HG03354 (cell line): ENCODE results near the gene POLR3K.

Source experiments
- ATAC-seq: cut with Tn5 transposase; IDR thresholded peaks from one replicate; pipeline ENCODE4 v1.9.1; 2021; ENCODE audit warnings: mild to moderate bottlenecking; ENCODE audit not compliant: unreplicated experiment, poor library complexity, severe bottlenecking

The POLR3K gene

GRCh38 chr16:79151-80054 lies 26.0 kb upstream of the POLR3K start:
- no peak for ATAC-seq

- ATAC-seq: peak; percentile 22
Measured at GRCh38 chr16:78444-79150, 25.2 kb upstream of the POLR3K start.

- peak; percentile 77 for ATAC-seq
Measured at GRCh38 chr16:77807-78443, 24.5 kb upstream of the POLR3K start, which contains the start of gene MPG. Gene MPG, plus strand, starts transcription at chr16:78225. Its CDS starts 85 bp downstream, at chr16:78310.

GRCh38 chr16:77273-77806 lies 23.9 kb upstream of the POLR3K start:
- peak; percentile 19 for ATAC-seq

- no peak for ATAC-seq
Measured at GRCh38 chr16:76535-77272, 23.3 kb upstream of the POLR3K start.

GRCh38 chr16:75580-76501 lies 22.4 kb upstream of the POLR3K start:
- ATAC-seq: no peak

- ATAC-seq: no peak
Measured at GRCh38 chr16:74747-75334, 21.4 kb upstream of the POLR3K start.

- no peak for ATAC-seq
Measured at GRCh38 chr16:74051-74746, 20.8 kb upstream of the POLR3K start.

- ATAC-seq: no peak
Measured at GRCh38 chr16:72561-73548, 19.4 kb upstream of the POLR3K start, which contains the start of gene RHBDF1. Gene RHBDF1, minus strand, starts transcription at chr16:72631. Its CDS starts 7,616 bp downstream, at chr16:65015.

GRCh38 chr16:71540-72401 lies 18.4 kb upstream of the POLR3K start:
- ATAC-seq: no peak

GRCh38 chr16:71210-71539 lies 17.8 kb upstream of the POLR3K start:
- ATAC-seq: no peak

- ATAC-seq: no peak
Measured at GRCh38 chr16:69181-69580, 15.8 kb upstream of the POLR3K start.

- no peak for ATAC-seq
Measured at GRCh38 chr16:67884-68789, 14.7 kb upstream of the POLR3K start.

- ATAC-seq: no peak
Measured at GRCh38 chr16:67183-67791, 13.9 kb upstream of the POLR3K start.
